Activated CD8-positive, alpha-beta T cell treated with anti-CD3 and anti-CD28 coated beads, Interleukin-2, amount 10 ng/mL, durations not matched to agents 7 days and 5 days (primary cell): Measurements from ENCODE around the gene MAF. TPM values are rescaled to one million over a fixed set of nuclear protein-coding genes. Genes with fewer than 3 reads are reported as not detected.

Source experiments
- ATAC-seq: fragments of 150-1000 bp; cut with Tn5 transposase; one replicate; pipeline ENCODE4 v1.10.0; 2021; ENCODE audit warnings: moderate library complexity
- CTCF ChIA-PET: fragments of 350-600 bp; sonication (Branson Sonifier 250); formaldehyde crosslinking; loops from one replicate; lab custom pipeline; 2021; ENCODE audit warnings: antibody characterized with exemption; lab: Charles Lee
- POLR2A ChIA-PET: fragments of 350-600 bp; sonication (Branson Sonifier 250); formaldehyde crosslinking; loops from one replicate; lab custom pipeline; 2021; ENCODE audit warnings: antibody characterized with exemption; lab: Charles Lee
- DNase-seq: peaks from one replicate; pipeline ENCODE4 v3.0.0-alpha.2; 2020
- H3K27ac Mint-ChIP-seq: one replicate; pipeline ENCODE4 v1.8.0; 2021; ENCODE audit warnings: mild to moderate bottlenecking, mixed read lengths
- H3K27me3 Mint-ChIP-seq: one replicate; pipeline ENCODE4 v1.8.0; 2021; ENCODE audit warnings: low read depth, mixed read lengths
- H3K36me3 Mint-ChIP-seq: one replicate; pipeline ENCODE4 v1.8.0; 2021; ENCODE audit warnings: low read depth, mixed read lengths
- H3K4me1 Mint-ChIP-seq: one replicate; pipeline ENCODE4 v1.8.0; 2021; ENCODE audit warnings: low read depth, mixed read lengths
- H3K4me3 Mint-ChIP-seq: one replicate; pipeline ENCODE4 v1.8.0; 2021; ENCODE audit warnings: mild to moderate bottlenecking, mixed read lengths
- H3K9me3 Mint-ChIP-seq: one replicate; pipeline ENCODE4 v1.8.0; 2022; ENCODE audit warnings: mixed read lengths; ENCODE audit not compliant: insufficient read depth
- total RNA-seq, 2 experiments: library from RNA; stranded (reverse); gene quantifications; one replicate each; pipeline ENCODE4 v1.2.3, GENCODE V29; 2021

Gene MAF
- total RNA-seq, 2 experiments from 2014 or later = 4.3 to 4.6 TPM

GRCh38 chr16:79599256-79599836 is 1.2 kb downstream of the MAF start:
- H3K4me1 Mint-ChIP-seq = peaks cover 31% of the 10 kb centered on the region
- H3K4me3 Mint-ChIP-seq = peak overlapping the region; percentile 75
- H3K27ac Mint-ChIP-seq = peak overlapping the region; percentile 82
- ATAC-seq (no peak), DNase-seq (no peak)
- POLR2A ChIA-PET = interaction anchor here (0.8 kb wide), 1 partner anchor 703 kb away, joined by 4 read pairs; no protein-coding TSS in a partner anchor
- no peaks in the 10 kb centered on the region for H3K36me3 Mint-ChIP-seq
- H3K27me3 Mint-ChIP-seq = peaks cover 62% of the 10 kb centered on the region
- CTCF ChIA-PET = interaction anchor here (1.0 to 2.2 kb wide), 2 partner anchors 18 to 893 kb away, joined by 3 to 6 read pairs; no protein-coding TSS in a partner anchor
- no peaks in the 10 kb centered on the region for H3K9me3 Mint-ChIP-seq

GRCh38 chr16:79598348-79599181 is 2.0 kb downstream of the MAF start:
- H3K36me3 Mint-ChIP-seq = no peaks in the 10 kb centered on the region
- H3K27me3 Mint-ChIP-seq = peaks cover 56% of the 10 kb centered on the region
- peak overlapping the region; percentile 79 for H3K27ac Mint-ChIP-seq
- POLR2A ChIA-PET = interaction anchor here (1.2 kb wide), 1 partner anchor 34 kb away, joined by 3 read pairs; no protein-coding TSS in a partner anchor
- H3K9me3 Mint-ChIP-seq = no peaks in the 10 kb centered on the region
- peak; percentile 4 for ATAC-seq
- CTCF ChIA-PET = interaction anchor here (1.0 kb wide), 2 partner anchors 19 to 20 kb away, joined by 3 read pairs; no protein-coding TSS in a partner anchor
- peak overlapping the region; percentile 71 for H3K4me3 Mint-ChIP-seq
- DNase-seq = peak; percentile 50
- H3K4me1 Mint-ChIP-seq = peaks cover 31% of the 10 kb centered on the region

GRCh38 chr16:79598063-79598347 is 2.5 kb downstream of the MAF start:
- no peaks in the 10 kb centered on the region for H3K9me3 Mint-ChIP-seq
- H3K4me3 Mint-ChIP-seq = peak overlapping the region; percentile 71
- H3K36me3 Mint-ChIP-seq = no peaks in the 10 kb centered on the region
- H3K4me1 Mint-ChIP-seq = peaks cover 31% of the 10 kb centered on the region
- POLR2A ChIA-PET = interaction anchor here (1.2 kb wide), 1 partner anchor 34 kb away, joined by 3 read pairs; no protein-coding TSS in a partner anchor
- H3K27me3 Mint-ChIP-seq = peaks cover 56% of the 10 kb centered on the region
- ATAC-seq = no peak
- no peak for DNase-seq
- CTCF ChIA-PET = interaction anchor here (1.0 kb wide), 2 partner anchors 19 to 20 kb away, joined by 3 read pairs; no protein-coding TSS in a partner anchor
- no peak overlapping the region for H3K27ac Mint-ChIP-seq

- no peaks in the 10 kb centered on the region for H3K36me3 Mint-ChIP-seq
- no peak overlapping the region for H3K27ac Mint-ChIP-seq
Observed at GRCh38 chr16:79597277-79598062, 3.1 kb downstream of the MAF start.

GRCh38 chr16:79595931-79596450 is 4.5 kb downstream of the MAF start:
- H3K4me3 Mint-ChIP-seq = peak overlapping the region; percentile 55
- POLR2A ChIA-PET = no interaction called here
- H3K27me3 Mint-ChIP-seq = peaks cover 55% of the 10 kb centered on the region
- CTCF ChIA-PET = no interaction called here
- H3K27ac Mint-ChIP-seq = peak overlapping the region; percentile 56
- peaks cover 21% of the 10 kb centered on the region for H3K4me1 Mint-ChIP-seq
- no peaks in the 10 kb centered on the region for H3K9me3 Mint-ChIP-seq
- no peak for ATAC-seq
- no peaks in the 10 kb centered on the region for H3K36me3 Mint-ChIP-seq
- DNase-seq = no peak

More at GRCh38 chr16:79597277-79598062, 3.1 kb downstream of the MAF start:
- CTCF ChIA-PET = interaction anchor here (1.0 kb wide), 1 partner anchor 19 kb away, joined by 3 read pairs; no protein-coding TSS in a partner anchor
- H3K27me3 Mint-ChIP-seq = peaks cover 53% of the 10 kb centered on the region
- POLR2A ChIA-PET = interaction anchor here (1.2 kb wide), 1 partner anchor 35 kb away, joined by 3 read pairs; no protein-coding TSS in a partner anchor
- no peaks in the 10 kb centered on the region for H3K9me3 Mint-ChIP-seq
- ATAC-seq = no peak
- peaks cover 31% of the 10 kb centered on the region for H3K4me1 Mint-ChIP-seq
- peak overlapping the region; percentile 71 for H3K4me3 Mint-ChIP-seq
- DNase-seq = no peak

- ChIA-PET CTCF (no interaction called here), POLR2A (interaction anchor here (0.6 kb wide), 1 partner anchor 210 kb away, joined by 3 read pairs; no protein-coding TSS in a partner anchor)
- H3K4me3 Mint-ChIP-seq = peak overlapping the region; percentile 55
- no peaks in the 10 kb centered on the region for H3K36me3 Mint-ChIP-seq
- no peak overlapping the region for H3K27ac Mint-ChIP-seq
- ATAC-seq (no peak), DNase-seq (no peak)
- no peaks in the 10 kb centered on the region for H3K9me3 Mint-ChIP-seq
- peaks cover 52% of the 10 kb centered on the region for H3K27me3 Mint-ChIP-seq
- H3K4me1 Mint-ChIP-seq = peaks cover 15% of the 10 kb centered on the region
Observed at GRCh38 chr16:79595231-79595641, 5.3 kb downstream of the MAF start.

GRCh38 chr16:79593754-79594153 is 6.8 kb downstream of the MAF start:
- CTCF ChIA-PET = no interaction called here
- POLR2A ChIA-PET = no interaction called here
- Mint-ChIP-seq H3K4me1 (peaks cover 11% of the 10 kb centered on the region), H3K9me3 (no peaks in the 10 kb centered on the region), H3K27me3 (peaks cover 53% of the 10 kb centered on the region), H3K4me3 (no peak overlapping the region), H3K36me3 (no peaks in the 10 kb centered on the region), H3K27ac (no peak overlapping the region)
- ATAC-seq (no peak), DNase-seq (no peak)

- peaks cover 5% of the 10 kb centered on the region for H3K4me1 Mint-ChIP-seq
- ATAC-seq (no peak), DNase-seq (no peak)
- POLR2A ChIA-PET = no interaction called here
- no peak overlapping the region for H3K27ac Mint-ChIP-seq
- CTCF ChIA-PET = no interaction called here
- H3K9me3 Mint-ChIP-seq = no peaks in the 10 kb centered on the region
- no peak overlapping the region for H3K4me3 Mint-ChIP-seq
- no peaks in the 10 kb centered on the region for H3K36me3 Mint-ChIP-seq
- H3K27me3 Mint-ChIP-seq = peaks cover 49% of the 10 kb centered on the region
Observed at GRCh38 chr16:79593074-79593531, 7.4 kb downstream of the MAF start.

GRCh38 chr16:79592186-79592585 is 8.4 kb downstream of the MAF start:
- Mint-ChIP-seq H3K4me3 (no peak overlapping the region), H3K27me3 (peaks cover 50% of the 10 kb centered on the region), H3K36me3 (no peaks in the 10 kb centered on the region), H3K9me3 (no peaks in the 10 kb centered on the region), H3K27ac (no peak overlapping the region), H3K4me1 (peaks cover 3% of the 10 kb centered on the region)
- POLR2A ChIA-PET = no interaction called here
- CTCF ChIA-PET = no interaction called here
- no peak for ATAC-seq
- no peak for DNase-seq

GRCh38 chr16:79589601-79590102 is 10.9 kb downstream of the MAF start:
- no peaks in the 10 kb centered on the region for H3K36me3 Mint-ChIP-seq
- peaks cover 35% of the 10 kb centered on the region for H3K27me3 Mint-ChIP-seq
- ChIA-PET POLR2A (no interaction called here), CTCF (no interaction called here)
- no peaks in the 10 kb centered on the region for H3K9me3 Mint-ChIP-seq
- no peak overlapping the region for H3K4me3 Mint-ChIP-seq
- ATAC-seq = no peak
- H3K4me1 Mint-ChIP-seq = no peaks in the 10 kb centered on the region
- DNase-seq = no peak
- H3K27ac Mint-ChIP-seq = no peak overlapping the region

GRCh38 chr16:79587897-79588296 is 12.6 kb downstream of the MAF start:
- CTCF ChIA-PET = interaction anchor here (1.2 kb wide), 1 partner anchor 14 kb away, joined by 3 read pairs; no protein-coding TSS in a partner anchor
- no peaks in the 10 kb centered on the region for H3K9me3 Mint-ChIP-seq
- no peak overlapping the region for H3K27ac Mint-ChIP-seq
- no peaks in the 10 kb centered on the region for H3K36me3 Mint-ChIP-seq
- peaks cover 38% of the 10 kb centered on the region for H3K27me3 Mint-ChIP-seq
- ATAC-seq = no peak
- H3K4me3 Mint-ChIP-seq = no peak overlapping the region
- DNase-seq = no peak
- POLR2A ChIA-PET = no interaction called here
- H3K4me1 Mint-ChIP-seq = no peaks in the 10 kb centered on the region
